Measurements from ENCODE around the gene COBLL1. TPM values are rescaled to one million over a fixed set of nuclear protein-coding genes. Genes with fewer than 3 reads are reported as not detected.

COBLL1 gene
- total RNA-seq, 3 donors from 2014 or later, result 19.5 to 30.0 (median 26.1) TPM

DNA sequence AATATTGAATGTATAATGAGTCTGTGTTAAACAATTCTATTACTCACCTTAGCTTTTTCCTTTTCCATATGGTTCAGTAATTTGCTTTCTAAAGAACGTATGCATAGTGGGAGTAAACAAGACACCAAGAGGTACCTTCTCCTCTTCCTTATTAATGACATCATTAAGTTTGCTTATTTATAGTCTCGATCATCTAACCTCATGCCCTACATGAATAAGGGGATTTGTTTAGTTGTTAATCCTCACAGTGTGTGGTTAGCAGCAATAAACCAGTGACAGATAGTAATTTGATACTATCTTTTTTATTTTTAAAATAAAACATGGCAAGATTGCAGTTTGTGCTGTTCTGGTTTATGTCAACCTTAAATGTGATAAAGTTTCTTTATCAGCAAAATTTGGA lies 69.7 kb downstream of the COBLL1 start:
- Histone ChIP-seq H3K9me3 (no peaks in the 10 kb centered on the region), H3K4me3 (no peak overlapping the region), H3K4me1 (ENCODE audit: low read depth) (no peaks in the 10 kb centered on the region), H3K36me3 (ENCODE audit: low read depth) (no peaks in the 10 kb centered on the region)
- DNase-seq (no peak), ATAC-seq (no peak)
- TF ChIP-seq, protein P1, sequence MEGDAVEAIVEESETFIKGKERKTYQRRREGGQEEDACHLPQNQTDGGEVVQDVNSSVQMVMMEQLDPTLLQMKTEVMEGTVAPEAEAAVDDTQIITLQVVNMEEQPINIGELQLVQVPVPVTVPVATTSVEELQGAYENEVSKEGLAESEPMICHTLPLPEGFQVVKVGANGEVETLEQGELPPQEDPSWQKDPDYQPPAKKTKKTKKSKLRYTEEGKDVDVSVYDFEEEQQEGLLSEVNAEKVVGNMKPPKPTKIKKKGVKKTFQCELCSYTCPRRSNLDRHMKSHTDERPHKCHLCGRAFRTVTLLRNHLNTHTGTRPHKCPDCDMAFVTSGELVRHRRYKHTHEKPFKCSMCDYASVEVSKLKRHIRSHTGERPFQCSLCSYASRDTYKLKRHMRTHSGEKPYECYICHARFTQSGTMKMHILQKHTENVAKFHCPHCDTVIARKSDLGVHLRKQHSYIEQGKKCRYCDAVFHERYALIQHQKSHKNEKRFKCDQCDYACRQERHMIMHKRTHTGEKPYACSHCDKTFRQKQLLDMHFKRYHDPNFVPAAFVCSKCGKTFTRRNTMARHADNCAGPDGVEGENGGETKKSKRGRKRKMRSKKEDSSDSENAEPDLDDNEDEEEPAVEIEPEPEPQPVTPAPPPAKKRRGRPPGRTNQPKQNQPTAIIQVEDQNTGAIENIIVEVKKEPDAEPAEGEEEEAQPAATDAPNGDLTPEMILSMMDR (IDR thresholded peaks at IDR 0.05), result no peak
- intact Hi-C loops (cut with DNase I, micrococcal nuclease), result no loop called here

DNA sequence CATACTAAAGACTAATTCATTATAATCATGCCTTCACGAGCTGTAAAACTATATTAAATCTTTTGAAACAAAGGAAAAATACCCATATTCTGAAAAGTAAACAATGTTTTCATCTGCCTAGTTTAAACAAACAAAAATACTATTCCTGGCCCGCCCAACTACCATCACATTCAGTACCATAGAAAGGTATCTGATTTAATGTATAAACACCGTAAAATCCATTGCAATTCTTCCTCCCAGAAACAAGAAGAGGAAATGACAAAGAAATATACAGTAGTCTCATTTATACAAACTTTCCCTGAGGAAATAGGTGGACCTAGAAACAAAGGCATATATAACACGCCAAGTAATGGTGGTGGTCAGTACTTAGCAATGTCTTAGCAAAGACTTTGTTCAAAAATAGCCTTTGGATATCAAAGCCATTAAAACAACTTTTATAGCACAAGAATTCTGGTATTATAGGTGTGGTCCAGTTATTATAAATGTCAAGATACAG lies 71.2 kb downstream of the COBLL1 start:
- Histone ChIP-seq H3K4me1 (ENCODE audit: low read depth) (no peaks in the 10 kb centered on the region), H3K4me3 (no peak overlapping the region), H3K36me3 (ENCODE audit: low read depth) (no peaks in the 10 kb centered on the region), H3K9me3 (no peaks in the 10 kb centered on the region)
- ATAC-seq (no peak), DNase-seq (no peak)
- intact Hi-C loops (cut with DNase I, micrococcal nuclease), result no loop called here
- TF ChIP-seq, protein P1 (IDR thresholded peaks at IDR 0.05), result no peak

DNA sequence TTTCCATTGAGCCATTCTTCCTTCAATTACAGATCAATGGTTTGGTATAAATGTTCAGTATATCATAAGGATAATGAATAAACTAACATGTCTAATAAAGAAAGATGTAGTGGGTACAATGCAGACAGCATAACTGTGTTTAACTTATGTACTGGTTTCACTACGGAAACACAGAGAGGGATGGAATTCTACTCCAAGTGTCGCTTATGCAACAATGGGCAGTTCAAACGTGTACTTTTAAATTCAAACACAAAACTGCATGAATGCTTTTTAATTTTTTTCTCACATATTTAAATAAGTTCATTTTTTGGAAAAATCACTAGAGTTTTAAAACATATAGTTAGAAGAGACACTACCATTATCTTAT lies 74.7 kb downstream of the COBLL1 start:
- intact Hi-C loops (cut with DNase I, micrococcal nuclease), result no loop called here
- Histone ChIP-seq H3K4me1 (ENCODE audit: low read depth) (no peaks in the 10 kb centered on the region), H3K9me3 (no peaks in the 10 kb centered on the region), H3K36me3 (ENCODE audit: low read depth) (no peaks in the 10 kb centered on the region), H3K4me3 (no peak overlapping the region)
- TF ChIP-seq, protein P1 (IDR thresholded peaks at IDR 0.05), result no peak
- no peak for DNase-seq
- no peak for ATAC-seq

DNA sequence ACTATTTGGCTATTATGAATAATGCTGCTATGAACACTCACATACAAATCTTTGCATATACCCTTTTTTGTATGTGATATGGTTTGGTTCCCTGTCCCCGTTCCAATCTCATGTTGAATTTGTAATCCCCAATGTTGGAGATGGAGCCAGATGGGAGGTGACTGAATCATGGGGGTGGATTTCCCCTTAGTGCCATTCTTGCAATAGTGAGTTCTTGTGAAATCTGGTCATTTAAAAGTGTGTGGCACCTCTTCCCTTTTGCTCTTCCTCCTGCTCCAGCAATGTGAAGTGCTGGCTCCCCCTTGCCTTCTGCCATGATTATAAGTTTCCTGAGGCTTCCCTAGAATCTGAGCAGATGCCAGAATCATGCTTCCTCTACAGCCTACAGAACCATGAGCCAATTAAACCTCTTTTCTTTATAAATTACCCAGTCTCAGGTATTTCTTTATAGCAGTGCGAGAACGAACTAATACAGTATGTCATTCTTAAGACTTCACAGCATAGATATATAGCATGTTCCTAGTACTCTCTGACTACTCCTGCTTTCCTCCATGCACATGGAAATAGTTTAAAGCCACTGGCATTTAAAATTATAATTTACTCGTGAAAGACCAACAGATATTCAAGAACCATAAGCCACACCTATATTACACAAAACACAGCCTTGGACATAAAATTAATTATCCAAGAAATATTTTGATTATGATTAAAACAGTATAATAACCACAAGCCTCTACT lies 75.2 kb downstream of the COBLL1 start:
- intact Hi-C loops (cut with DNase I, micrococcal nuclease), result no loop called here
- TF ChIP-seq, protein P1 (IDR thresholded peaks at IDR 0.05), result no peak
- DNase-seq (no peak), ATAC-seq (no peak)
- no peaks in the 10 kb centered on the region for H3K9me3 ChIP-seq
- no peak overlapping the region for H3K4me3 ChIP-seq
- no peaks in the 10 kb centered on the region for H3K36me3 ChIP-seq (ENCODE audit: low read depth)
- H3K4me1 ChIP-seq (ENCODE audit: low read depth), result no peaks in the 10 kb centered on the region

DNA sequence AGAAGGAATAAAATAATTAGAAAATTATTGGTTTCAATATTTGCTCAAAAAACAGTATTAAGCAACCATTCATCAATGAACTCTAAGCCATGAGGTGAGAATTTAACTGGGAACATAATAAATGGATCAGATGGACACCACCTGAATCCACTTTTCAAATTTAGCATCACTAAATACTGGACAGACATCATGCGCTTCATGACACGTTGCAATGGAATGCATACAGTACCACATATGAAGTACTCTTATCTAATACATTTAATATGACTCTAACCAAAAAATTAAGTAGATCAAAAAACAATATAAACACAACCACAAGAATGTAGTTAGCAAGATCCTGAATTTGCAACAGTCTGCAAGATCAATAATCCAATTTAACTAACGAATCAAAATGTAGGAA lies 76.6 kb downstream of the COBLL1 start:
- no peaks in the 10 kb centered on the region for H3K9me3 ChIP-seq
- H3K4me1 ChIP-seq (ENCODE audit: low read depth), result no peaks in the 10 kb centered on the region
- H3K4me3 ChIP-seq, result no peak overlapping the region
- intact Hi-C loops (cut with DNase I, micrococcal nuclease), result no loop called here
- no peak for DNase-seq
- TF ChIP-seq, protein P1 (IDR thresholded peaks at IDR 0.05), result no peak
- ATAC-seq, result no peak
- H3K36me3 ChIP-seq (ENCODE audit: low read depth), result no peaks in the 10 kb centered on the region
